PFSK-1 (cell line): ENCODE data around the gene MAPK7.
A peak's percentile ranks its signal among the peaks of the same experiment; 100 is the strongest.

Source experiments
- POLR2AphosphoS5 ChIP-seq: IDR thresholded peaks from 2 replicates; pipeline ENCODE4 v1.6.1; 2012; ENCODE audit warnings: low read depth, mild to moderate bottlenecking, control low read depth, low read length, moderate library complexity
- TAF1 ChIP-seq: IDR thresholded peaks from 2 replicates; pipeline ENCODE4 v1.6.1; 2012; ENCODE audit warnings: low read length, control low read depth, borderline replicate concordance; ENCODE audit not compliant: insufficient read depth
- TF ChIP-seq, protein P1 (sequence below), 2 experiments: IDR thresholded peaks; 2 replicates each; pipeline versions ENCODE4 v1.6.1 to v1.8.0; 2011 to 2012; ENCODE audit warnings: low read depth in 2 of 2, low read length in 2 of 2, control low read depth in 1 of 2, inconsistent platforms in 1 of 2, mild to moderate bottlenecking in 1 of 2, moderate library complexity in 1 of 2; ENCODE audit not compliant: insufficient read depth in 1 of 2

DNA sequence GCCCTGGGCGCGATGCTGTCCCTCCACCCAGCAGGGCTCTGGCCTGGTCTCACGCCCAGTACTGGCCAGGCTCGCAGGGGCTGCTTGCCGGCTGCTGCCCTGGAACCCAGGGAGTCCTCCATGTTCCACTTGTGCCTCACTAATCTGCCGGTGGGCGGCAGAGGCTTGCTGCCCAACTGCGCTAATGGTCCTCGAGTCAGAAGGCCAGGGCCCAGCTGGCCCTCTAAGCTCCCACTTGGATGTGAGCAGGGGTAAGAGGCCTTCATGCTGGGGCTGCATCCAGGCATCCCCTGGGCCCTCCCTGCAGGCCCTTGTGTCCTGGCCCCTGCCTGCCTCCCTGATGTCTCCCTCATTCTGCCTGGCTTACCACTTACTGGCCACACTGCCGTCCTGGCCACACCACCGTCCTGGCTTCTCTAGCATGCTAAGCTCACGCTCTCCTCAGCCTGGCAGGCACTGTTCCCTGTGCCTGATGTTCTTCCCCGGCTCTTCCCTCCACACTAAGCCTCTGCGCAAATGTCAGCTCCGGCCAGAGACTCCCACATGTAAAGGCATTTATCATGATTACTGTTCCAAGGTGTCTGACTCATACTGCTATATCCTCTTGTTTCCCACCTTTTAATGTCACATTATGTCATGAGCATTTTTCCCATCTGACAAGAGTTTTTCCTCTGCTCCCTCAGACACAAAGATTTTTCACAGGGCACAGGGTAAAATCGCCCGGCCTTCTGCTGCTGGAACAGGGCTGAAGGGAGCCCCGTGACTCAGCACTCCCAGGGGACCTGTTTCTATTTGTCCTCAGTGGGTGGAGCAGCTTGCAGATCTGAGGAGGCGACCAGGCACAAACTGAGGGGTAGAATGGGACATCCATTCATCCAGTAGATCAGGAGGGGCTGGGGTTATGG lies 31.7 kb upstream of the MAPK7 start:
- TF ChIP-seq, protein P1, sequence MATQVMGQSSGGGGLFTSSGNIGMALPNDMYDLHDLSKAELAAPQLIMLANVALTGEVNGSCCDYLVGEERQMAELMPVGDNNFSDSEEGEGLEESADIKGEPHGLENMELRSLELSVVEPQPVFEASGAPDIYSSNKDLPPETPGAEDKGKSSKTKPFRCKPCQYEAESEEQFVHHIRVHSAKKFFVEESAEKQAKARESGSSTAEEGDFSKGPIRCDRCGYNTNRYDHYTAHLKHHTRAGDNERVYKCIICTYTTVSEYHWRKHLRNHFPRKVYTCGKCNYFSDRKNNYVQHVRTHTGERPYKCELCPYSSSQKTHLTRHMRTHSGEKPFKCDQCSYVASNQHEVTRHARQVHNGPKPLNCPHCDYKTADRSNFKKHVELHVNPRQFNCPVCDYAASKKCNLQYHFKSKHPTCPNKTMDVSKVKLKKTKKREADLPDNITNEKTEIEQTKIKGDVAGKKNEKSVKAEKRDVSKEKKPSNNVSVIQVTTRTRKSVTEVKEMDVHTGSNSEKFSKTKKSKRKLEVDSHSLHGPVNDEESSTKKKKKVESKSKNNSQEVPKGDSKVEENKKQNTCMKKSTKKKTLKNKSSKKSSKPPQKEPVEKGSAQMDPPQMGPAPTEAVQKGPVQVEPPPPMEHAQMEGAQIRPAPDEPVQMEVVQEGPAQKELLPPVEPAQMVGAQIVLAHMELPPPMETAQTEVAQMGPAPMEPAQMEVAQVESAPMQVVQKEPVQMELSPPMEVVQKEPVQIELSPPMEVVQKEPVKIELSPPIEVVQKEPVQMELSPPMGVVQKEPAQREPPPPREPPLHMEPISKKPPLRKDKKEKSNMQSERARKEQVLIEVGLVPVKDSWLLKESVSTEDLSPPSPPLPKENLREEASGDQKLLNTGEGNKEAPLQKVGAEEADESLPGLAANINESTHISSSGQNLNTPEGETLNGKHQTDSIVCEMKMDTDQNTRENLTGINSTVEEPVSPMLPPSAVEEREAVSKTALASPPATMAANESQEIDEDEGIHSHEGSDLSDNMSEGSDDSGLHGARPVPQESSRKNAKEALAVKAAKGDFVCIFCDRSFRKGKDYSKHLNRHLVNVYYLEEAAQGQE (IDR thresholded peaks at IDR 0.05; ENCODE audit: insufficient read depth in 1 of 2, low read depth in 2 of 2, low read length in 2 of 2), result no peak
- TF ChIP-seq POLR2AphosphoS5 (no peak), TAF1 (peak; percentile 27; the same call in 1 of the 2 replicates)
